ENCODE data around the gene USP11.

- TF ChIP-seq GATA2 (IDR thresholded peaks at IDR 0.05; ENCODE audit: low read depth, low read length) (no peak), GATA3 (IDR thresholded peaks at IDR 0.05; ENCODE audit: low read depth, low read length) (no peak)
Measured at GRCh38 chrX:47198026-47198686, 34.7 kb upstream of the USP11 start.
